Retina (tissue), 1 donor: ENCODE measurements around the gene SLC29A1.
"Not testable (repeated sequence)": the region's sequence is repeated elsewhere in the genome, so short reads cannot be mapped to it uniquely, and the experiment has no call there.

ENCODE experiments used
- DNase-seq: peaks from one replicate; pipeline ENCODE4 v3.0.0-alpha.2; 2016

SLC29A1 gene

DNA sequence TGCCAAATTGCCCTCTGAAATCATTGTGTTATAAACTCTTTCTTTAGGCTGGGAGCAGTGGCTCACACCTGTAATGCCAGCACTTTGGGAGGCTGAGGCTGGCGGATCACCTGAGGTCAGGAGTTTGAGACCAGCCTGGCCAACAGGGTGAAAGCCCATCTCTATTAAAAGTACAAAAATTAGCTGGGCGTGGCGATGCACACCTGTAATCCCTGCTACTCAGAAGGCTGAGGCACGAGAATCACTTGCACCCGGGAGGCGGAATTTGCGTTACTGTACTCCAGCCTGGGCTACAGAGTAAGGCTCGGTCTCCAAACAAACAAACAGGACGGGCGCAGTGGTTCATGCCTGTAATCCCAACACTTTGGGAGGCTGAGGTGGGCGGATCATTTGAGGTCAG is 27.0 kb upstream of the SLC29A1 start:
- not testable (repeated sequence) for DNase-seq

- no peak for DNase-seq
Measured at GRCh38 chr6:44198684-44199083, 24.7 kb upstream of the SLC29A1 start.

- DNase-seq: no peak
Measured at GRCh38 chr6:44199883-44200282, 23.5 kb upstream of the SLC29A1 start.

GRCh38 chr6:44201200-44201599 is 22.2 kb upstream of the SLC29A1 start:
- DNase-seq: no peak

GRCh38 chr6:44201638-44202303 is 21.6 kb upstream of the SLC29A1 start:
- DNase-seq: no peak

GRCh38 chr6:44202332-44202971 is 20.9 kb upstream of the SLC29A1 start:
- DNase-seq: no peak

- no peak for DNase-seq
Measured at GRCh38 chr6:44202972-44203750, 20.2 kb upstream of the SLC29A1 start.

- DNase-seq: no peak
Measured at GRCh38 chr6:44203955-44204354, 19.4 kb upstream of the SLC29A1 start.

GRCh38 chr6:44207966-44208365 is 15.4 kb upstream of the SLC29A1 start:
- DNase-seq: no peak

GRCh38 chr6:44211284-44211683 is 12.1 kb upstream of the SLC29A1 start:
- DNase-seq: no peak

- DNase-seq: no peak
Measured at GRCh38 chr6:44214307-44214706, 9.1 kb upstream of the SLC29A1 start.

DNA sequence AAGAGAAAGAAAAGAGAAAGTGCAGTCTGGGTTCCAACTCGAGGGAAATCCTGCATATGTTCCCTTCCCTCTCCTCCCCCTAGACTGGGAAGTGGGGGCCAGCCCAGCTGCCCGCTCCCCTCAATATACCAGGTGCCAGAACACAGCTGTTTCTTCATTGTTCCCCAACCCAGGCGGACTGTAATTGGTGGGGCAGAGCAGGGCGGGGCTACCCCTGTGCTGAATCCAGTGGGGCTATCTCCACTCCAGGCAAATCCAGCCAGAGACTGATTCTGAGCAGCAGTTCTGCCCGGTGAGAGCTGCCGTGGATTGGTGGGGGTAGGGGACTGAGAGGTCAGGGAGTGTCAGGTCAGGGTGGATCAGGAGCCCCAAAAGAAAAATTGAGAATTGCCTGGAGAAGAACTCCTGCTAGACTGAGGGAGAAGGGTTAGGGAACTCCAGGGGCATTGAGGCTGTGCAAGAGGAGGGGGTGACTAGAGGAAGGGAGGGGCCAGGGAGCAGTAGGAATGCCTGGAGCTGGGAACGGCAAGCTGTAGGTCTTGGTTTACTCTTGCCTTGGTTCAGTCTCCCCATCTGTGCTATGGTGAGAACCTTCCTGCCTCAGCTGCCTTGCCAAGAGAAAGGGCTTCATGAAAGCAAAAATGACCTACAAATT is 6.6 kb upstream of the SLC29A1 start, which contains the start of gene MYMX:
MYMX (plus strand) TSS at position 250 of the 655 bp plus-strand sequence. CDS start 546 bp downstream, outside the sequence.
- peak; percentile 39 for DNase-seq

DNA sequence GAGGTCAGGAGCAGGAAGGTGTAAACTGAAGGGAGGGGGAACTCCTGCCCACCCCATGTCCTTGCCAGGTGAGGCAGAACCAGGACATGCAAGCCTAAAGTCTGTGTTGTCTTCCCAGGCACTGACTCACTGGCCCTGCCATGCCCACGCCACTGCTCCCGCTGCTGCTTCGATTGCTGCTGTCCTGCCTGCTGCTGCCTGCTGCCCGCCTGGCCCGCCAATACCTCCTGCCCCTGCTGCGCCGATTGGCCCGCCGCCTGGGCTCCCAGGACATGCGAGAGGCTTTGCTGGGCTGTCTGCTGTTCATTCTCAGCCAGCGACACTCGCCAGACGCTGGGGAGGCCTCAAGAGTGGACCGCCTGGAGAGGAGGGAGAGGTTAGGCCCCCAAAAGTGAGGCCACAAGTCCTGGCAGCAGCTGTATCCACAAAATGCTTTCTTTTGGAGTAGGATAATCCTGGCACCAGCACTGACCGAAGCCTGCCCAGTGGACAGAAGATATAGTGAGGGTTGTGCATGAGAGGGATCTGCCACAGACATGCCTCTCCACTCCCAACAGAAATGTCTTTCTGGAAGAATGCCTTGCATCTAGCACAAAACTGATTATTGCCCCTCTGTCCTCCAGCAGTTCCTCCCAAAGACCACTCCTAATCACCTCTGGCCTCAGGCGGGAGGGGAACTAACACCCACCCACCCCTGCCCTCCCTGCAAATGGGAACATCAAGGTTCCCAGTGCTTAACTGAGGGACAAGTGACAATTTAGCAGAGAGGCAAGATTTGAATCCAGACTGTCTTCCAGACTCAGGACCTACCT is 5.9 kb upstream of the SLC29A1 start:
- peak; percentile 47 for DNase-seq

GRCh38 chr6:44219053-44219814 is 4.2 kb upstream of the SLC29A1 start:
- peak; percentile 89 for DNase-seq

DNA sequence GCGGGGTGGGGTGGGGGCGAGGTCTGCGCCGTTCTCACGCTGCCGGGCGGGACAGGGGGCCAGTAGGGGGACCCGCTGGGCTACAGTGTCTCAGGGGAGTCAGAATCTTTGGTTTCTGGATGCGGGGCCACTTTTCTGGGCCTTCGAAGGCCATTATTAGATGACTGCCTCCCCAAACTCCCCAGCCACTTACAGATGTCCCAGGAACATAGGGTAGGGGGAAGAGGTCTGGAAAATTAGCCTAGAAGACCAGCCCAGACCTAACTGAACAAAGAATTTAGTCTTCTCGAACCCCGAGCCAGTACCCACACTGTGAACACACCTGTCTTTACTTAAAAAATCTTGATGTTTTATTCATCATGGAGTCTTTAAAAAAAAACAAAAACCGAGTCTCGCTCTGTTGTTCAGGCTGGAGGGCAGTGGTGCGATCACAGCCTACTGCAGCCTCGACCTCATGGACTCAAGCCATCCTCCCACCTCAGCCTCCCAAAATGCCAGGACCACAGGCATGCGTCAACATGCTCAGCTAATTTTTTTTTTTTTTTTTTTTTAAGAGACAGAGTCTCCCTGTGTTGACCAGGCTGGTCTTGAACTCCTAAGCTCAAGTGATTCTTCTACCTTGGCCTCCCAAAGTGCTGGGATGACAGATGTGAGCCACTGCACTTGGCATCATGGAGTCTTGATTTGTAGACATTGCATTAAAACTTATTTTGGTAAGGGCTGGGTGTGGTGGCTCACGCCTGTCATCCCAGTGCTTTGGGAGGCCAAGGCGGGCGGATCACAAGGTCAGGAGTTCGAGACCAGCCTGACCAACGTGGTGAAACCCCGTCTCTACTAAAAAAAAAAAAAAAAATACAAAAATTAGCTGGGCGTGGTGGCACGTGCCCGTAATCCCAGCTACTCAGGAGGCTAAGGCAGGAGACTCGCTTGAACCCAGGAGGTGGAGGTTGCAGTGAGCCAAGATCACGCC is 3.3 kb upstream of the SLC29A1 start:
- DNase-seq: no peak

DNA sequence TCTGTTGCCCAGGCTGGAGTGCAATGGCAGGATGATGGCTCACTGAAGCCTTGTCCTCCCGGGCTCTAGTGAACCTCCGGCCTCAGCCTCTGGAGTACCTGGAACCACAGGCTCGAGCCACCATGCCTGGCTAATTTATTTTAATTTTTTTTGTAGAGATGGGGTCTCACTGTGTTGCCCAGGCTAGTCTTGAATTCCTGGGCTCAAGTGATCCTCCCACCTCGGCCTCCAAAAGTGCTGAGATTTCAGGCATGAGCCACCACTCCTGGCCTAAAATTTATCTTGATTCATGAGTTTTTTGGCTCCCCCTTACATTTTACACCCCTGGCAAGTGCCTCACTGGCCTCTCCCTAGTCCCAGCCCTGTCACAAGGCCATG is 2.5 kb upstream of the SLC29A1 start:
- DNase-seq: no peak

- peak; percentile 47 for DNase-seq
Measured at GRCh38 chr6:44221291-44221960, 2.0 kb upstream of the SLC29A1 start.

DNA sequence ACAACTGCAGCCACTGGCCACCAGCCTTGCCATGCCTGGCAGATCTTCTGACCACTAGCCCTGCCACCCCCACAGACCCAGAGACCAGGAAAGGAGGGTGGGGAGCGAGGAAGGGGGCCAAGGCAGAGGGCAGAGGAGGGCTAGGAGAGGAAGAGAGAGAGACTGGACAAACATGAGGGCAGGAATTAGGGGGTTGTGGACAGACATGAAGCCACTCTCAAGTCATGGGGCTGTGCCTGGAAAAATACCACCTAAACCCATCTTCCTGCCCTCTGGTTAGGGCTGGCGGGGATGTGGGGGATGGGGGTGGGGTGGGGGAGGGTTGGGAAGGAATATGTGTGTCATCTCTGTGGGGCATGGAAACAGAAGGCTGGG is 1.4 kb upstream of the SLC29A1 start:
- no peak for DNase-seq

- peak; percentile 69 for DNase-seq
Measured at GRCh38 chr6:44222486-44223318, 693 bp upstream of the SLC29A1 start.
